Measurements from ENCODE around the gene ASB15. TPM values are rescaled to one million over a fixed set of nuclear protein-coding genes. Genes with fewer than 3 reads are reported as not detected.

Gene ASB15
- total and polyA plus RNA-seq, 2 donors from 2014 or later, result 1.8 TPM; not detected in 1

- no peak for TF ChIP-seq CTCF (IDR thresholded peaks at IDR 0.05; ENCODE audit: borderline replicate concordance, extremely low read depth, insufficient read depth)
- DNase-seq (no peak), FAIRE-seq (no peak)
- Histone ChIP-seq H3K4me1 (ENCODE audit: control insufficient read depth in 2 of 3, insufficient read depth in 2 of 3, low read depth in 1 of 3, low read length in 3 of 3) (no peaks in the 10 kb centered on the region), H3K27ac (ENCODE audit: low read depth in 2 of 2, low read length in 2 of 2) (no peak within 1 kb of the TSS), H3K4me3 (ENCODE audit: low read length in 3 of 3) (no peak within 1 kb of the TSS), H3K9ac (ENCODE audit: low read length in 3 of 3) (no peak within 1 kb of the TSS), H3K9me3 (ENCODE audit: control insufficient read depth in 2 of 3, insufficient read depth in 1 of 3, low read length in 3 of 3) (no peaks in the 10 kb centered on the region), H3K27me3 (ENCODE audit: control insufficient read depth, insufficient read depth, low read length) (no peaks in the 10 kb centered on the region), H3K36me3 (ENCODE audit: control insufficient read depth in 2 of 3, insufficient read depth in 3 of 3, low read length in 3 of 3) (no peaks in the 10 kb centered on the region)
- intact Hi-C loops (cut with DNase I), result no loop called here
These were observed 54.0 kb downstream of the ASB15 start, which contains the start of gene LMOD2 for GRCh38 chr7:123655614-123656013. Gene LMOD2 (plus strand): TSS chr7:123655866. CDS start chr7:123655964, 98 bp downstream.

- no peak overlapping the region for H3K9ac ChIP-seq (ENCODE audit: low read length in 3 of 3)
- no peak for FAIRE-seq
- H3K4me3 ChIP-seq (ENCODE audit: low read length in 3 of 3), result no peak overlapping the region
These were observed 55.1 kb downstream of the ASB15 start for GRCh38 chr7:123656544-123657303.

GRCh38 chr7:123657304-123657685 is 55.7 kb downstream of the ASB15 start:
- no peaks in the 10 kb centered on the region for H3K9me3 ChIP-seq (ENCODE audit: control insufficient read depth in 2 of 3, insufficient read depth in 1 of 3, low read length in 3 of 3)
- H3K9ac ChIP-seq (ENCODE audit: low read length in 3 of 3), result no peak overlapping the region
- no peak for TF ChIP-seq CTCF (IDR thresholded peaks at IDR 0.05; ENCODE audit: borderline replicate concordance, extremely low read depth, insufficient read depth)
- no peak overlapping the region for H3K27ac ChIP-seq (ENCODE audit: low read depth in 2 of 2, low read length in 2 of 2)
- H3K4me1 ChIP-seq (ENCODE audit: control insufficient read depth in 2 of 3, insufficient read depth in 2 of 3, low read depth in 1 of 3, low read length in 3 of 3), result no peaks in the 10 kb centered on the region
- FAIRE-seq (no peak), DNase-seq (no peak)
- H3K4me3 ChIP-seq (ENCODE audit: low read length in 3 of 3), result no peak overlapping the region
- no peaks in the 10 kb centered on the region for H3K27me3 ChIP-seq (ENCODE audit: control insufficient read depth, insufficient read depth, low read length)
- intact Hi-C loops (cut with DNase I), result no loop called here
- no peaks in the 10 kb centered on the region for H3K36me3 ChIP-seq (ENCODE audit: control insufficient read depth in 2 of 3, insufficient read depth in 3 of 3, low read length in 3 of 3)

More at GRCh38 chr7:123656544-123657303, 55.1 kb downstream of the ASB15 start:
- intact Hi-C loops (cut with DNase I), result no loop called here
- H3K27ac ChIP-seq (ENCODE audit: low read depth in 2 of 2, low read length in 2 of 2), result no peak overlapping the region
- no peaks in the 10 kb centered on the region for H3K9me3 ChIP-seq (ENCODE audit: control insufficient read depth in 2 of 3, insufficient read depth in 1 of 3, low read length in 3 of 3)
- H3K36me3 ChIP-seq (ENCODE audit: control insufficient read depth in 2 of 3, insufficient read depth in 3 of 3, low read length in 3 of 3), result no peaks in the 10 kb centered on the region
- H3K27me3 ChIP-seq (ENCODE audit: control insufficient read depth, insufficient read depth, low read length), result no peaks in the 10 kb centered on the region
- DNase-seq, result no peak
- no peak for TF ChIP-seq CTCF (IDR thresholded peaks at IDR 0.05; ENCODE audit: borderline replicate concordance, extremely low read depth, insufficient read depth)
- no peaks in the 10 kb centered on the region for H3K4me1 ChIP-seq (ENCODE audit: control insufficient read depth in 2 of 3, insufficient read depth in 2 of 3, low read depth in 1 of 3, low read length in 3 of 3)

Measured in kidney (tissue), 14 donors.